Stimulated activated CD8-positive, alpha-beta memory T cell treated with anti-CD3 and anti-CD28 coated beads, Interleukin-4, amount 100 ng/mL, for 4 hours (primary cell): ENCODE data around the gene NAP1L4.
"Not testable (repeated sequence)": the region's sequence is repeated elsewhere in the genome, so short reads cannot be mapped to it uniquely, and the experiment has no call there.

Source experiments
- DNase-seq, 2 donors: peaks; one replicate each; pipeline ENCODE4 v3.0.0-alpha.2; 2020; ENCODE audit warnings: low read depth in 2 of 2, low spot score in 1 of 2

Gene NAP1L4

DNA sequence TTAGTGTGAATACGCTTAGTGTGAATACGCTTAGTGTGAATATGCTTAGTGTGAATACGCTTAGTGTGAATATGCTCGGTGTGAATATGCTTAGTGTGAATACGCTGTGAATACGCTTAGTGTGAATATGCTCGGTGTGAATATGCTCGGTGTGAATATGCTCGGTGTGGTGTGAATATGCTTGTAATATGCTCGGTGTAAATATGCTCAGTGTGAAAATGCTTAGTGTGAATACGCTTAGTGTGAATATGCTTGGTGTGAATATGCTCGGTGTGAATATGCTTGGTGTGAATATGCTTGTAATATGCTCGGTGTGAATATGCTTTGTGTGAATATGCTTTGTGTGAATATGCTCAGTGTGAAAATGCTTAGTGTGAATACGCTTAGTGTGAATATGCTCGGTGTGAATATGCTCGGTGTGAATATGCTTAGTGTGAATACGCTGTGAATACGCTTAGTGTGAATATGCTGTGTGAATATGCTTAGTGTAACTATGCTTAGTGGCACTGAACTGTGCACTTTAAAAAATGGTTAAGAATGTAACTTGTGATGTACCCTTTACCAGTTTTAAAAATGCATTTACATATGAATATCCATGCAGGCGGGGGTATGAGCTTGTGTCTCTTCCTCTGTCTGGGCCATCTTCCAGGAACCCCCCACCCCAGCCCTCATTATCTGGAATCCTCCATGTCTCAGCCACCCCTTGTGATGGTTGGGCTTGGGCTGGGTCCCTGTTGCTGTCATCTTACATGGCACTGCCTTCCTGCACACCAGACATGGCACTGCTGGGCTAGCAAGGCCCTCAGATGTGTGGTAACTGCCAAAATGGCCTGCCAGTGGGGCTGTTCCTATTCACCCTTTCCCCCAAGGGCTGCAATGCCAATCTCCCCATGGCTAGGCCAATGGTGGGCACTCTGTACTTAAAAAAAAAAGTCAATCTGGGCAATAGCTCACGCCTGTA, 53.4 kb downstream of the NAP1L4 start:
- not testable (repeated sequence) for DNase-seq

DNA sequence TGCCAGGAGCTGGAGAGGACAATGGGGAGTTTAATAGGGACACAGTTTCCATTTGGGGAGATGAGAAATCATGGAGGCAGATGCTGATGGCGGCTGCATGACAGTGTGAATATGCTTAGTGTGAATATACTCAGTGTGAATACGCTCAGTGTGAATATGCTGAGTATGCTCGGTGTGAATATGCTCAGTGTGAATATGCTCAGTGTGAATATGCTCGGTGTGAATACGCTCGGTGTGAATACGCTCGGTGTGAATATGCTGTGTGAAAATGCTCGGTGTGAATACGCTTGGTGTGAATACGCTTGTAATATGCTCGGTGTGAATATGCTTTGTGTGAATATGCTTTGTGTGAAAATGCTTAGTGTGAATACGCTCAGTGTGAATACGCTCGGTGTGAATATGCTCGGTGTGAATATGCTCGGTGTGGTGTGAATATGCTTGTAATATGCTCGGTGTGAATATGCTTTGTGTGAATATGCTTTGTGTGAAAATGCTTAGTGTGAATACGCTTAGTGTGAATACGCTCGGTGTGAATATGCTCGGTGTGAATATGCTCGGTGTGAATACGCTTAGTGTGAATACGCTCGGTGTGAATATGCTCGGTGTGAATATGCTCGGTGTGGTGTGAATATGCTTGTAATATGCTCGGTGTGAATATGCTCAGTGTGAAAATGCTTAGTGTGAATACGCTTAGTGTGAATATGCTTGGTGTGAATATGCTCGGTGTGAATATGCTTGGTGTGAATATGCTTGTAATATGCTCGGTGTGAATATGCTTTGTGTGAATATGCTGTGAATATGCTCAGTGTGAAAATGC, 54.3 kb downstream of the NAP1L4 start:
- DNase-seq, result not testable (repeated sequence)

DNA sequence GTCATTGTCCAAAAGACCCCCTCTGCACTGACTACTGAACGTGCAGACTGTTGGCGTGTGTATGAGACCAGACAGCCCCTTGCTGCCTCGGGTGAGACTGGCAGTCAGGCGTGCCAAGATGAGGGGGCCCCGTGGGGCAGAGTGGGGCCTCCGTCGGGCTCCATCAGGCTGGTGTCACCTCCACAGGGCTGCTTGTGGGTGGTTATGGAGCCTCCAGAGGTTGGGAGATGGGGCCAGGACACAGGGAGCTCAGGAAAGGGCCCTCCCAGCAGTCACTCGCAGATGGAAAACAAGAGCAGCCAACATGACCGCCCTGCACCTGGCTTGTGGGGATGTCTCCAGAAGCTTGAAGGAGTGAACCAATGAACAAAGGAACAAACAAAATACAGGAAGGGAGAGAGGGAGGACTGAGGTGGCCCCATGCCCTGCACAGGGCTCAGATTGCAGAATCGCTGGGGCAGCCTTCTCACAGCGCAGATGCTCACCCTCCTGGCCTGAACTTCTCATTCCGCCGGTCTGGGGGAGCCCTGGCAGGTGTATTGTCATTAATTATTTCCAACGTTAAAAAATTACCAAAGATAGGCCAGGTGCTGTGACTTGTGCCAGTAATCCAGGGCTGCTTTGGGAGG, 57.4 kb downstream of the NAP1L4 start:
- no peak for DNase-seq

GRCh38 chr11:2934021-2934550, 58.0 kb downstream of the NAP1L4 start:
- no peak for DNase-seq

- no peak for DNase-seq
Observed at GRCh38 chr11:2933375-2934020, 58.6 kb downstream of the NAP1L4 start.

DNA sequence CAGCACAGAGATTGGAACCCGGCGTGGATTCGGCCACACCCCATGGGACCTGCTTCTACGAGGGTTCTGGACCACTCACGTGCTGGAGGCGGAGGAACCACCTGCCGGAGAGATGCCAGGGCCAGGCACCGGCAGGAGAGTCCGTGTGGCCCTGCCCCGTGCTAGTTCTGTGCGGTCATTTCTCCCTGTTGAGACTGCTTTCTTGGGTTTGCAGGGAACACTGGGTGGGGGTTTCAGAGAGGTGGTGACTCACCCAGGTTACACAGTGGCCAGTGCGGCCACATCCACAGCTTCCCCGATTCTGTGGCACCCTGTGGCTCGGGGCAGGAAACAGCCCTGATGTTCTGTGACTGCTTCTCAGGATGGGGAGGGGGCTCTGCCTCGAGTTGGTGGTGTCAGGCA, 59.3 kb downstream of the NAP1L4 start:
- no peak for DNase-seq

- no peak for DNase-seq
Observed at GRCh38 chr11:2931771-2932738, 60.1 kb downstream of the NAP1L4 start.

DNA sequence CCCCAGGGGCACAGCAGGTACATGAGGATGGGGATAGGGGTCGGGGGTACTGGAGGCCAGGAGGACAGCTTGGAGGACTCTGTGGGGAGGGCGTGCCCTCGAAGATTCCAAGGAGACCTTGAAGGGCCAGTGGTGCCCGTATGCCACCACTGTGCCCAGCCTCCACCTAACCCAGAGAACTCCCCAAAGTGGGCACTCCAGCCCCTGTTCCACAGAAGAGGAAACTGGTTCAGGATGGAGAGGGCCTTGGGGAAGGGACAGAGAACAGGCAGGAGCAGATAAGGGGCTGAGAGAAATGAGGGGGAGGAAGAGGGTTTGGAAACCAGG, 60.7 kb downstream of the NAP1L4 start:
- no peak for DNase-seq

GRCh38 chr11:2930704-2931419, 61.3 kb downstream of the NAP1L4 start:
- DNase-seq, result no peak

GRCh38 chr11:2929950-2930703, 62.0 kb downstream of the NAP1L4 start:
- DNase-seq, result no peak

GRCh38 chr11:2929531-2929949, 62.6 kb downstream of the NAP1L4 start:
- no peak for DNase-seq

GRCh38 chr11:2928605-2929530, 63.3 kb downstream of the NAP1L4 start, which contains the start of gene PHLDA2:
PHLDA2 (minus strand) TSS chr11:2929420; CDS start chr11:2929364, 56 bp downstream.
- DNase-seq, result no peak

GRCh38 chr11:2927851-2928604, 64.1 kb downstream of the NAP1L4 start:
- DNase-seq, result no peak

GRCh38 chr11:2927121-2927800, 64.9 kb downstream of the NAP1L4 start:
- DNase-seq, result no peak

- no peak for DNase-seq
Observed at GRCh38 chr11:2926611-2927051, 65.5 kb downstream of the NAP1L4 start.
